ENCODE results near the gene UBE2D2. TPM values are rescaled to one million over a fixed set of nuclear protein-coding genes. Genes with fewer than 3 reads are reported as not detected.
A peak's percentile ranks its signal among the peaks of the same experiment; 100 is the strongest.

Gene UBE2D2
- total and polyA plus RNA-seq, 2 of the 13 experiments (the other 11 are each of a cell fraction or from before 2014, with no cell fraction given), result 79.1 to 109 TPM

DNA sequence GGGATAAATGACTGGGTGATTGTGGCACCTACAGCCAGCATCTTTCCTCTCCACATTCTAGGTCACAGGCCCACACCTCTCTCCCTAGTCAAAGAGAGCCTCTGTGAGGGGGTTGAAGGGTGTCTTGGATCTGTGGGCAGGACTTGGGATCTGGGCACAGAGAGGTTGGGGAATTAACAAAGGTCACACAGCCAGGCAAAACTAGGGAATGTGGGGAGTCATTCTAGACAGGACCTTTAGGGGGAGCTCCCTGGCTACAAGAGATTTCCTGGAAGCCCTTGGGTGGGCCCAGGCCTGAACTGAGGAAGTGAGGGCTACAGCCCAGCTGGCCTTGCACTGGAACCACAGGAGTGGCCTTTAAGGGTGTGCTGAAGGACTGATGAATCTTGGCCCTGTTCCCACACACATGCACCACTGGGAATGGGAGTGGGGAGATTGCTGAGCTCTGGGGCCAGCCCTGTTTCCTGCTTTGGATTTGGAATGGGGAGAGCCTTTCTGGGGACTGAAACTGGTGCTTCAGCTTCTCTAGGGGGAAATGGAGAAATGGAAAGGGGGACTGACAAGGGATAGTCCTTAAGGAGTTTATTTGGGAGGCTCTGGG, 74.6 kb downstream of the UBE2D2 start (continued):
- TF ChIP-seq, protein P1, sequence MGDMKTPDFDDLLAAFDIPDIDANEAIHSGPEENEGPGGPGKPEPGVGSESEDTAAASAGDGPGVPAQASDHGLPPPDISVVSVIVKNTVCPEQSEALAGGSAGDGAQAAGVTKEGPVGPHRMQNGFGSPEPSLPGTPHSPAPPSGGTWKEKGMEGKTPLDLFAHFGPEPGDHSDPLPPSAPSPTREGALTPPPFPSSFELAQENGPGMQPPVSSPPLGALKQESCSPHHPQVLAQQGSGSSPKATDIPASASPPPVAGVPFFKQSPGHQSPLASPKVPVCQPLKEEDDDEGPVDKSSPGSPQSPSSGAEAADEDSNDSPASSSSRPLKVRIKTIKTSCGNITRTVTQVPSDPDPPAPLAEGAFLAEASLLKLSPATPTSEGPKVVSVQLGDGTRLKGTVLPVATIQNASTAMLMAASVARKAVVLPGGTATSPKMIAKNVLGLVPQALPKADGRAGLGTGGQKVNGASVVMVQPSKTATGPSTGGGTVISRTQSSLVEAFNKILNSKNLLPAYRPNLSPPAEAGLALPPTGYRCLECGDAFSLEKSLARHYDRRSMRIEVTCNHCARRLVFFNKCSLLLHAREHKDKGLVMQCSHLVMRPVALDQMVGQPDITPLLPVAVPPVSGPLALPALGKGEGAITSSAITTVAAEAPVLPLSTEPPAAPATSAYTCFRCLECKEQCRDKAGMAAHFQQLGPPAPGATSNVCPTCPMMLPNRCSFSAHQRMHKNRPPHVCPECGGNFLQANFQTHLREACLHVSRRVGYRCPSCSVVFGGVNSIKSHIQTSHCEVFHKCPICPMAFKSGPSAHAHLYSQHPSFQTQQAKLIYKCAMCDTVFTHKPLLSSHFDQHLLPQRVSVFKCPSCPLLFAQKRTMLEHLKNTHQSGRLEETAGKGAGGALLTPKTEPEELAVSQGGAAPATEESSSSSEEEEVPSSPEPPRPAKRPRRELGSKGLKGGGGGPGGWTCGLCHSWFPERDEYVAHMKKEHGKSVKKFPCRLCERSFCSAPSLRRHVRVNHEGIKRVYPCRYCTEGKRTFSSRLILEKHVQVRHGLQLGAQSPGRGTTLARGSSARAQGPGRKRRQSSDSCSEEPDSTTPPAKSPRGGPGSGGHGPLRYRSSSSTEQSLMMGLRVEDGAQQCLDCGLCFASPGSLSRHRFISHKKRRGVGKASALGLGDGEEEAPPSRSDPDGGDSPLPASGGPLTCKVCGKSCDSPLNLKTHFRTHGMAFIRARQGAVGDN (CRISPR knock-in tag; IDR thresholded peaks at IDR 0.05), result peak; percentile 48
- TF ChIP-seq HHEX (CRISPR knock-in tag; IDR thresholded peaks at IDR 0.05) (no peak), SMYD3 (CRISPR knock-in tag; IDR thresholded peaks at IDR 0.05) (no peak), SMC3 (IDR thresholded peaks at IDR 0.05; ENCODE audit: low read length) (peak; percentile 50; the same call in 1 of the 2 replicates), FOXK2 (IDR thresholded peaks at IDR 0.05) (no peak), PTBP1 (IDR thresholded peaks at IDR 0.05; ENCODE audit: low read depth, low read length, poor library complexity, severe bottlenecking) (no peak), ZNF569 (CRISPR knock-in tag; IDR thresholded peaks at IDR 0.05; ENCODE audit: borderline replicate concordance) (no peak), ZNF274 (CRISPR knock-in tag; IDR thresholded peaks at IDR 0.05) (0 out of 2 replicates have a peak, but pooled peaks have one; percentile 17), TEAD2 (CRISPR knock-in tag; IDR thresholded peaks at IDR 0.05) (no peak), GABPA (IDR thresholded peaks at IDR 0.05; ENCODE audit: low read depth, low read length) (no peak), GABPA (CRISPR knock-in tag; IDR thresholded peaks at IDR 0.05; ENCODE audit: low read depth) (no peak), ZNF577 (CRISPR knock-in tag; IDR thresholded peaks at IDR 0.05; ENCODE audit: borderline replicate concordance, low read depth) (no peak), KDM1A (CRISPR knock-in tag; IDR thresholded peaks at IDR 0.05) (peak; percentile 85), ARNT2 (CRISPR knock-in tag; IDR thresholded peaks at IDR 0.05; ENCODE audit: low read depth) (no peak), ZMYM3 (CRISPR knock-in tag; IDR thresholded peaks at IDR 0.05) (peak; percentile 99)
- TF ChIP-seq, protein P2, sequence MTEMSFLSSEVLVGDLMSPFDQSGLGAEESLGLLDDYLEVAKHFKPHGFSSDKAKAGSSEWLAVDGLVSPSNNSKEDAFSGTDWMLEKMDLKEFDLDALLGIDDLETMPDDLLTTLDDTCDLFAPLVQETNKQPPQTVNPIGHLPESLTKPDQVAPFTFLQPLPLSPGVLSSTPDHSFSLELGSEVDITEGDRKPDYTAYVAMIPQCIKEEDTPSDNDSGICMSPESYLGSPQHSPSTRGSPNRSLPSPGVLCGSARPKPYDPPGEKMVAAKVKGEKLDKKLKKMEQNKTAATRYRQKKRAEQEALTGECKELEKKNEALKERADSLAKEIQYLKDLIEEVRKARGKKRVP (CRISPR knock-in tag; IDR thresholded peaks at IDR 0.05), result no peak
- TF ChIP-seq, protein P3, sequence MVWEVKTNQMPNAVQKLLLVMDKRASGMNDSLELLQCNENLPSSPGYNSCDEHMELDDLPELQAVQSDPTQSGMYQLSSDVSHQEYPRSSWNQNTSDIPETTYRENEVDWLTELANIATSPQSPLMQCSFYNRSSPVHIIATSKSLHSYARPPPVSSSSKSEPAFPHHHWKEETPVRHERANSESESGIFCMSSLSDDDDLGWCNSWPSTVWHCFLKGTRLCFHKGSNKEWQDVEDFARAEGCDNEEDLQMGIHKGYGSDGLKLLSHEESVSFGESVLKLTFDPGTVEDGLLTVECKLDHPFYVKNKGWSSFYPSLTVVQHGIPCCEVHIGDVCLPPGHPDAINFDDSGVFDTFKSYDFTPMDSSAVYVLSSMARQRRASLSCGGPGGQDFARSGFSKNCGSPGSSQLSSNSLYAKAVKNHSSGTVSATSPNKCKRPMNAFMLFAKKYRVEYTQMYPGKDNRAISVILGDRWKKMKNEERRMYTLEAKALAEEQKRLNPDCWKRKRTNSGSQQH (CRISPR knock-in tag; IDR thresholded peaks at IDR 0.05; ENCODE audit: low read depth), result 0 out of 2 replicates have a peak, but pooled peaks have one; percentile 14
- TF ChIP-seq, protein P4, sequence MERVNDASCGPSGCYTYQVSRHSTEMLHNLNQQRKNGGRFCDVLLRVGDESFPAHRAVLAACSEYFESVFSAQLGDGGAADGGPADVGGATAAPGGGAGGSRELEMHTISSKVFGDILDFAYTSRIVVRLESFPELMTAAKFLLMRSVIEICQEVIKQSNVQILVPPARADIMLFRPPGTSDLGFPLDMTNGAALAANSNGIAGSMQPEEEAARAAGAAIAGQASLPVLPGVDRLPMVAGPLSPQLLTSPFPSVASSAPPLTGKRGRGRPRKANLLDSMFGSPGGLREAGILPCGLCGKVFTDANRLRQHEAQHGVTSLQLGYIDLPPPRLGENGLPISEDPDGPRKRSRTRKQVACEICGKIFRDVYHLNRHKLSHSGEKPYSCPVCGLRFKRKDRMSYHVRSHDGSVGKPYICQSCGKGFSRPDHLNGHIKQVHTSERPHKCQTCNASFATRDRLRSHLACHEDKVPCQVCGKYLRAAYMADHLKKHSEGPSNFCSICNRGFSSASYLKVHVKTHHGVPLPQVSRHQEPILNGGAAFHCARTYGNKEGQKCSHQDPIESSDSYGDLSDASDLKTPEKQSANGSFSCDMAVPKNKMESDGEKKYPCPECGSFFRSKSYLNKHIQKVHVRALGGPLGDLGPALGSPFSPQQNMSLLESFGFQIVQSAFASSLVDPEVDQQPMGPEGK (CRISPR knock-in tag; IDR thresholded peaks at IDR 0.05), result peak; percentile 41; the same call in 1 of the 2 replicates
- TF ChIP-seq, protein P5, sequence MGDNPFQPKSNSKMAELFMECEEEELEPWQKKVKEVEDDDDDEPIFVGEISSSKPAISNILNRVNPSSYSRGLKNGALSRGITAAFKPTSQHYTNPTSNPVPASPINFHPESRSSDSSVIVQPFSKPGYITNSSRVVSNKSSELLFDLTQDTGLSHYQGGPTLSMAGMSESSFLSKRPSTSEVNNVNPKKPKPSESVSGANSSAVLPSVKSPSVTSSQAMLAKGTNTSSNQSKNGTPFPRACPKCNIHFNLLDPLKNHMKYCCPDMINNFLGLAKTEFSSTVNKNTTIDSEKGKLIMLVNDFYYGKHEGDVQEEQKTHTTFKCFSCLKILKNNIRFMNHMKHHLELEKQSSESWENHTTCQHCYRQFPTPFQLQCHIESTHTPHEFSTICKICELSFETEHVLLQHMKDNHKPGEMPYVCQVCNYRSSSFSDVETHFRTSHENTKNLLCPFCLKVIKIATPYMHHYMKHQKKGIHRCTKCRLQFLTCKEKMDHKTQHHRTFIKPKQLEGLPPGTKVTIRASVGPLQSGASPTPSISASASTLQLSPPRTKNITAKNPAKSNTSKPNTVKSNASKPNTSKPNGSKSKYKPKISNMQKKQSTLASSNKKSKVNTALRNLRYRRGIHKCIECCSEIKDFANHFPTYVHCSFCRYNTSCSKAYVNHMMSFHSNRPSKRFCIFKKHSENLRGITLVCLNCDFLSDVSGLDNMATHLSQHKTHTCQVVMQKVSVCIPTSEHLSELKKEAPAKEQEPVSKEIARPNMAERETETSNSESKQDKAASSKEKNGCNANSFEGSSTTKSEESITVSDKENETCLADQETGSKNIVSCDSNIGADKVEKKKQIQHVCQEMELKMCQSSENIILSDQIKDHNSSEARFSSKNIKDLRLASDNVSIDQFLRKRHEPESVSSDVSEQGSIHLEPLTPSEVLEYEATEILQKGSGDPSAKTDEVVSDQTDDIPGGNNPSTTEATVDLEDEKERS (CRISPR knock-in tag; IDR thresholded peaks at IDR 0.05), result peak; percentile 81
